Measurements from ENCODE around the gene PLXNA4.

PLXNA4 gene

DNA sequence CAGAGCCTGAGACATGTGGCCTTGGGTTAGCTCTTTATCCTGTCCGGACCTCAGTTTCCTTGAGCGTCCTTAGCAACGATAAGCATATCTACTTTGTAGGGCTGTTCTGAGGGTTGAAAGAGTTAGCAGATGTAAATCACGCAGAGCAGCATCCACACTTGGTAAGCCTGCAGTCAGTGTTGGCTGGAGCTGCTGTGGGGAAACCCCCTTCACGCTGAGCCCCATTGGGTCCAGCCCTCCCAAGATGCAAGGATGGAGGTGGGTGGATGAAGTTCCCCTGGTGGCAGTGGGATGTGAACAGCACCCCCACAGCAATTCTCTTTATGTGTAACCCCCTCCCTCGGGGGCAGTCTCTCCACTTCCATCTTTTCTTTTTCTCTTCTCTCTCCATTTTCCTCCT is 109.9 kb downstream of the PLXNA4 start:
- ChIA-PET CTCF (interaction anchor here (1.2 to 1.3 kb wide), 2 partner anchors 17 to 114 kb away, joined by 3 read pairs; no protein-coding TSS in a partner anchor), POLR2A (no interaction called here)
- no peak for DNase-seq (ENCODE audit: extremely low spot score)
- TF ChIP-seq, protein P1, sequence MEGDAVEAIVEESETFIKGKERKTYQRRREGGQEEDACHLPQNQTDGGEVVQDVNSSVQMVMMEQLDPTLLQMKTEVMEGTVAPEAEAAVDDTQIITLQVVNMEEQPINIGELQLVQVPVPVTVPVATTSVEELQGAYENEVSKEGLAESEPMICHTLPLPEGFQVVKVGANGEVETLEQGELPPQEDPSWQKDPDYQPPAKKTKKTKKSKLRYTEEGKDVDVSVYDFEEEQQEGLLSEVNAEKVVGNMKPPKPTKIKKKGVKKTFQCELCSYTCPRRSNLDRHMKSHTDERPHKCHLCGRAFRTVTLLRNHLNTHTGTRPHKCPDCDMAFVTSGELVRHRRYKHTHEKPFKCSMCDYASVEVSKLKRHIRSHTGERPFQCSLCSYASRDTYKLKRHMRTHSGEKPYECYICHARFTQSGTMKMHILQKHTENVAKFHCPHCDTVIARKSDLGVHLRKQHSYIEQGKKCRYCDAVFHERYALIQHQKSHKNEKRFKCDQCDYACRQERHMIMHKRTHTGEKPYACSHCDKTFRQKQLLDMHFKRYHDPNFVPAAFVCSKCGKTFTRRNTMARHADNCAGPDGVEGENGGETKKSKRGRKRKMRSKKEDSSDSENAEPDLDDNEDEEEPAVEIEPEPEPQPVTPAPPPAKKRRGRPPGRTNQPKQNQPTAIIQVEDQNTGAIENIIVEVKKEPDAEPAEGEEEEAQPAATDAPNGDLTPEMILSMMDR (IDR thresholded peaks at IDR 0.05; ENCODE audit: control extremely low read depth, extremely low read depth, low read depth, missing control alignments): no peak

DNA sequence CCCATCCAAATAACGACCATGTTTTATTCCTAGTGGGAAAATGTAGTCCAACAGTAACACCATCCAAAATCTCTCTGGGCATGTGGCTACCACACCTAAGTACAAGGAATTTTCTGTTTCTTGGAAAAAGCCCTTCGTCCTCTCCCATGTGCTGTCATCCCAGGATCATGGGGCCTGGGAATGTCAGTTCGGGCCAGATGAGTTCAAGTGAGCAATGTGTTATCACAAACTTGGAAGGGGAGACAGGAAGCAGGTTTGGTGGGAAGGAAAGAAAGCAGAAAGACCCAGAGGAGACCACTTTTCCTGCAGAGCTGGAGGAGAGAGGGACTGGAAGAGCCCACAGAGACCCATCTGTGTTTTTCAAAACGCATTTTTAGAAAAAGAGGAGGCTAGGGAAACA is 110.8 kb downstream of the PLXNA4 start:
- no peak for DNase-seq (ENCODE audit: extremely low spot score)
- TF ChIP-seq, protein P1 (IDR thresholded peaks at IDR 0.05; ENCODE audit: control extremely low read depth, extremely low read depth, low read depth, missing control alignments): no peak
- CTCF ChIA-PET: interaction anchor here (1.2 kb wide), 1 partner anchor 115 kb away, joined by 3 read pairs; no protein-coding TSS in a partner anchor
- POLR2A ChIA-PET: no interaction called here

DNA sequence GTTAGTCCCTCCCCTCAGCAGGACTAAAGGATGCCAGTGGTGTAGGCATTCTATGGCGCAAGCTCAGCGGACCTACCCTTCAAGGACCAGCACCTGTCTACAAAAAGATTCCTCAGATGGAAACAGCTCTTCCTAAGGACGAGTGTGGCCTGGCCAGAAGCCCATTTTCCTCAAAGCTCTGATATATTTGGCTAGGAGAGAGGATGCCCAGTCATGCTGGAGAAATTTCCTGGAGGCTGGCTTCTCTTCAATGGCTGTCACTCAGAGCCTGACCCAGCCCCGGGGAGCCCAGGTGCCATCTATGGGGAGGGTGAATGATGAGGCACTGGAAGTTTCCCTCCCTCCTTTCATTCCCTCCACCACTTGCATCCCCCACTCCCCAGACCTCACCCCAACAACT is 111.5 kb downstream of the PLXNA4 start:
- ChIA-PET POLR2A (no interaction called here), CTCF (no interaction called here)
- TF ChIP-seq, protein P1 (IDR thresholded peaks at IDR 0.05; ENCODE audit: control extremely low read depth, extremely low read depth, low read depth, missing control alignments): no peak
- no peak for DNase-seq (ENCODE audit: extremely low spot score)

DNA sequence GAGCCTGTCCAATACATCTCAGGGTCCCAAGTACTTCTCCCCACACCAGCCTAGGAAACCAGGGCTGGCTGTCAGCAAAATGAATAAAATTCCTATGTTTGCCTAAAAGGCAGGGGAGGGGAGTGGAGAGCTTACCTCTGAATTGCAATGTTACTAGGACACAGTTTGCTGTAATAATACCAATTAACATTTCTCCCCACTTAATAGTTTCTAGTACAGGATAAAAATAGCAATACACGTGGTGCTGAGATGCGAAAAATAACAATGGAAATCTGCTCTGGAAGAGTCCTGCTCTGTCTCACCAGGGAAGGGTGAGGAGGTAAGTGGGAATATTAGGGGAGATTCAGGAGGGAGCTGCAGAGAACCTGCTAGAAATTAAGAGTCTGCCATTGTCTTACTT is 112.3 kb downstream of the PLXNA4 start:
- DNase-seq (ENCODE audit: extremely low spot score): no peak
- CTCF ChIA-PET: no interaction called here
- POLR2A ChIA-PET: no interaction called here
- TF ChIP-seq, protein P1 (IDR thresholded peaks at IDR 0.05; ENCODE audit: control extremely low read depth, extremely low read depth, low read depth, missing control alignments): no peak

DNA sequence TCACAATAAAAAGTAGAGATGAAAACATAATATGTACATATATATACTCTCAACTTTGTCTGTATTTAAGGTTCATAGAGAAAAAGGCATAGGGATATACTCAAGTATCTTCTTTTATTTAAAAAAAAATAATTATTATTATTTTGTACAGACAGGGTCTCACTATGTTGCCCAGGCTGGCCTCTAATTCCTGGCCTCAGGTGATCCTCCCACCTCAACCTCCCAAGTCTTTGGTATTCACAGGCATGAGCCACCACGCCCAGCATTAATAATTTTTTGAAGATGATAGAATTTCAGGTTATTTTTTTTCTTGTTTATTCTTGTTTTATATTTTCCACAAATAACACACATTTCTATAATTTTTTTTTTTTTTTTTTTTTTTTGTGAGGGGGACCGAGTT is 113.8 kb downstream of the PLXNA4 start:
- TF ChIP-seq, protein P1 (IDR thresholded peaks at IDR 0.05; ENCODE audit: control extremely low read depth, extremely low read depth, low read depth, missing control alignments): no peak
- DNase-seq (ENCODE audit: extremely low spot score): no peak
- CTCF ChIA-PET: no interaction called here

DNA sequence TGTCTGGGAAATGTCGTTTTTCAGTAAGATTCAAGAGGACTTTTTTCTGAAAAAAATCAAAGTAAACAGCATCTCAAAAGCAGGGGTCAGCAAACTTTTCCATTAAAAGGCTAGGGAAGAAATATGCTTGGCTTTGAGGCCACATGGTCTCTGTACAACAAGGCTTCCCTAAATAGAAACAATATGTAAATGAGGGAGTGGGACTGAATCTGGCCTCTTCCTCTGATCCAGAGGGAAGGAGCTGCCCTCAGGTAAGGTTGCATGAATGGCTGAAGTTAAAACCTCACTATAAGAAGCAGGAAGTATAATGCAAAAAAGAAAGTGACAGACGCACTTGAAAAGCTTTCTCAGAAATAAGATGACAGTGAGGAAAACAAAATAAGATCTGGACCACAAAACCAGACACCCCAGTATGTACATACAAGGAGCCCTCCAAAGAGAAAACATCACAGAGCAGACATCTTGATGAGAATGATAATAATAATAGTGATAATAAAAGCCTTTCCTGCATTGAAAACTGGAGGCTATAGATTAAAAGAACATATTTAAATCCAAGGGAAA is 115.2 kb downstream of the PLXNA4 start:
- TF ChIP-seq, protein P1 (IDR thresholded peaks at IDR 0.05; ENCODE audit: control extremely low read depth, extremely low read depth, low read depth, missing control alignments): no peak
- CTCF ChIA-PET: no interaction called here
- POLR2A ChIA-PET: no interaction called here
- DNase-seq (ENCODE audit: extremely low spot score): no peak

More for the DNA sequence above, 113.8 kb downstream of the PLXNA4 start:
- POLR2A ChIA-PET: no interaction called here

DNA sequence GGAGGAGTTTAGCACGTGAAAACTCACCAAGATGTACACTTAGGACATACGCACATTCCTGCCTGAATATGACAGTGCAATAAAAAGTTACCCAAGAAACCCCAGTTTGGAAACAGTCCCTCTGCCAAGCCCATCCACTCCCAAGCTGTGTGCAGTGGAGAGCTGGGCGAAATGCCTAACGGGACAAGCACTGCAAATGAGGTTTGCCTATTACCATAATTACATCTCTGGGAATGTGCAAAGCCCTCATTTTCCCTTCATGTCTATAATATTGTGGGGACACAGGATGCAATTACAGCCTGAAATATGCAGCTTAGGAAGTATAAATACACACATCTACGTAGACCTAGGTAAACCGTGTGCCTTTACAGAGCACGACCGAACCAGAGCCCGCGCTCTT is 117.5 kb downstream of the PLXNA4 start:
- TF ChIP-seq, protein P1 (IDR thresholded peaks at IDR 0.05; ENCODE audit: control extremely low read depth, extremely low read depth, low read depth, missing control alignments): no peak
- POLR2A ChIA-PET: no interaction called here
- CTCF ChIA-PET: no interaction called here
- DNase-seq (ENCODE audit: extremely low spot score): no peak
